Activated CD4-positive, CD25-positive, alpha-beta regulatory T cell treated with anti-CD3 and anti-CD28 coated beads, Interleukin-2, amount 50 U/mL, for 72 hours (primary cell): ENCODE results near the gene SHISAL2B.
"Not testable (repeated sequence)": the region's sequence is repeated elsewhere in the genome, so short reads cannot be mapped to it uniquely, and the experiment has no call there.

Experiments used
- DNase-seq: peaks from one replicate; pipeline ENCODE4 v3.0.0; 2021

Gene SHISAL2B

DNA sequence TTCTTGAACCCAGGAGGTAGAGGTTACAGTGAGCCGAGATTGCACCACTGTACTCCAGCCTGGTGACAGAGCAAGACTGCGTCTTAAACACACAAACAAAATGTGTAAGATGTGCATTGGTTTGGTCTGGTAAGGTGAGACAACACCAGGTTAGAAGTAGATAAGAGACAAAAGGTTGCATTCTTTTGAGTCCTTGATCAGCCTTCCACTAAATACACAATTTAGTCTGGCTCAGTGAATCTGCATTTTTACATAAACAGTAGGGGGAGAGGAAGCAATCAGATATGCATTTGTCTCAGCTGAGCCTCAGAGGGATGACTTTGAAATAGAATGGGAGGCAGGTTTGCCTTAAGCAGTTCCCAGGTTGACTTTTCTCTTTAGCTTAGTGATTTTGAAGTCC lies 15.8 kb downstream of the SHISAL2B start:
- not testable (repeated sequence) for DNase-seq

DNA sequence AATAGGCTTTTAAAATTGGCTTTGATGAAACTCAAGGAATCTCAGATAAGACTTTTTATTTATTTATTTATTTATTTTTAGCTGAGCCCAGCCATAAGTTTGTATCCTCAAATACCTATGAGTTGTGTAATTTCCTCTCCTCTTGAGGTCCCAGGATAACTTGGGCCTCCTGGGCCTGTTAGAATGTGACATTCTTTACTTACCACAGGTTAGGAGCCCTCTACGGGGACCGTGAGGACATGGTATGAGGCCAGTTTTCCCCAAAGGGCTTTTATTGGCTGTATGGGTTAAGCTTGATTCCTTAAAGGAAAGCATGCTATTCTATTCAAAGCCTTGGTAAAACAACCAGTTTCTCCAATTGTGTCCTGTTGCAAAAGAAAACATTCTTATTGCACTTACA lies 16.9 kb downstream of the SHISAL2B start:
- DNase-seq: no peak

DNA sequence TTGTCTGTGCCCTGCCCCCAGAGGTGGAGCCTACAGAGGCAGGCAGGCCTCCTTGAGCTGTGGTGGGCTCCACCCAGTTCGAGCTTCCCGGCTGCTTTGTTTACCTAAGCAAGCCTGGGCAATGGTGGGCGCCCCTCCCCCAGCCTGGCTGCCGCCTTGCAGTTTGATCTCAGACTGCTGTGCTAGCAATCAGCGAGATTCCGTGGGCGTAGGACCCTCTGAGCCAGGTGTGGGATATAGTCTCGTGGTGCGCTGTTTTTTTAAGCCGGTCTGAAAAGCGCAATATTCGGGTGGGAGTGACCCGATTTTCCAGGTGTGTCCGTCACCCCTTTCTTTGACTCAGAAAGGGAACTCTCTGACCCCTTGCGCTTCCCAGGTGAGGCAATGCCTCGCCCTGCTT lies 24.2 kb downstream of the SHISAL2B start:
- not testable (repeated sequence) for DNase-seq

GRCh38 chr5:64722588-64722987 lies 32.3 kb downstream of the SHISAL2B start:
- DNase-seq: no peak

- DNase-seq: no peak
Observed at GRCh38 chr5:64727150-64727549, 36.8 kb downstream of the SHISAL2B start.

DNA sequence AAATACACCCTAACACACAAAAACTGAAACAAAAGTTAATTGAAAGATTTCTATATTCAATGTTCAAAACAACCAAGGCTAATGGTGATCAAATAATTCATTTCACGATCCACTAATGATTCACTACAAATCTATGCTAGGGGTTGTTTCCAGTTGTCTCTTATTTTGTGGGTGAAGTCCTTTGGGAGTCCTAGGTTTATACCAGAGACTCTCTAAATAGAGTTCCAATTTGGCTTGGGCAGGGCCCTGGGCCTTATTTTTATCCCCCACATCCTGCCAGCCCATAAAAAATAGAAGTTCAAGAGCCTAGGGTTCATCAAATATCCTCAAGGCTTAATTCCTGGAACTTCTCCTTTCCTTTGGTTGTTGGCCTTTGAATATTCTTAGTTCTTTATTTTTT lies 52.1 kb downstream of the SHISAL2B start:
- no peak for DNase-seq

- no peak for DNase-seq
Observed at GRCh38 chr5:64742821-64743220, 52.5 kb downstream of the SHISAL2B start.

DNA sequence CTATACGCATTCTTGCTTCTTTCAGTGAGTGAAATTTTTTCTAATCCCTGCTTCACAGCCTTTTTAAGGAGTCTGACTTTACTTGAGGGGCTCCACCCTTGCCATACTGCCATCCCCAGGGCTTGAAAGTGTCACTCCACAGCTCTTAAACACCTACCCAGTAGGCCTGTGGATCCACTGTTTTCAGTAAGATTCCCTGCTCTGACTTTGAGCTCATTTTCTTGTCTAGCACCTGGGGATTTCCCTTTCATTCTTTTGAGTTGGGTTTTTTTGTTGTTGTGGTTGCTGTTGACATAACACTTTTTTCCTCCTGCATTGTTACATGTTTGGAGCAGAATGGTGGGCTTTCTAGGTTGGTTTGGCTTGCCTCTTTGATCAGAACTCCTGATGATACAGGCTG lies 54.6 kb downstream of the SHISAL2B start:
- no peak for DNase-seq

DNA sequence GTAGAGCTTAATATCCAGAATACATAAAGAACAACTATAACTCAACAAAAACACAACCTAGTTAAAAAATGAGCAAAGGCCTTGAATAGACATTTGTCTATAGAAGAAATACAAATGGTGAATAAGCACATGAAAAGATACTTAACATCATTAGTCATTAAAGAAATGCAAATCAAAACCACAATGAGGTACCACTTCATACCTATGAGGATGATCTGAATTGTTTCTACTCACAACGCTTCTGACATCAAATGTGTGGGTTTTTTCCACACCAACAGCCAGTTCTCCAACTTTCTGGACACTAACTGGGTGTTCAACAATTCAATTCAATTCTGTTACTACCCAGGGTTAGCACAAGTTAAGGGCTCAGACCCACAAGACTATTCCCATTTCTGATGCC lies 56.1 kb downstream of the SHISAL2B start:
- no peak for DNase-seq

- no peak for DNase-seq
Observed at GRCh38 chr5:64749385-64749784, 59.1 kb downstream of the SHISAL2B start.

DNA sequence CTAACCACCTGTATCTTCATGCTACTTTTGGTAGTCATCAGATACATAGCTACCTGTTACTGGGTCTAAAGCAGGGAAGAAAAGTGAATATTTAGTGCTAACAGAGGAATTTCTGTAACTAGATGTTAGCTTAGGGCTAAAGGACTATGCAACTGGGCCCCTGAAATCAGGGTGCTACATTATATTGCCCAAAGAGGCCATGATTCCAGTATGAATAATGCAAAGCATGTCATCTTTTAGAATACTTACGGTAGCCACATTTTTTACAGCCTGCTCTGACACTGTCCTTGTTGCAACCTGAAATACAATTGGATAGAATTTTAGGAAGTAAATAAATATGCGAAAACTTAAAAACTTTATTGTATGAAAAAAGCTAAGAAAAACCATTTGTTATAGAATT lies 63.8 kb downstream of the SHISAL2B start:
- DNase-seq: no peak

- DNase-seq: no peak
Observed at GRCh38 chr5:64758901-64759300, 68.6 kb downstream of the SHISAL2B start.

DNA sequence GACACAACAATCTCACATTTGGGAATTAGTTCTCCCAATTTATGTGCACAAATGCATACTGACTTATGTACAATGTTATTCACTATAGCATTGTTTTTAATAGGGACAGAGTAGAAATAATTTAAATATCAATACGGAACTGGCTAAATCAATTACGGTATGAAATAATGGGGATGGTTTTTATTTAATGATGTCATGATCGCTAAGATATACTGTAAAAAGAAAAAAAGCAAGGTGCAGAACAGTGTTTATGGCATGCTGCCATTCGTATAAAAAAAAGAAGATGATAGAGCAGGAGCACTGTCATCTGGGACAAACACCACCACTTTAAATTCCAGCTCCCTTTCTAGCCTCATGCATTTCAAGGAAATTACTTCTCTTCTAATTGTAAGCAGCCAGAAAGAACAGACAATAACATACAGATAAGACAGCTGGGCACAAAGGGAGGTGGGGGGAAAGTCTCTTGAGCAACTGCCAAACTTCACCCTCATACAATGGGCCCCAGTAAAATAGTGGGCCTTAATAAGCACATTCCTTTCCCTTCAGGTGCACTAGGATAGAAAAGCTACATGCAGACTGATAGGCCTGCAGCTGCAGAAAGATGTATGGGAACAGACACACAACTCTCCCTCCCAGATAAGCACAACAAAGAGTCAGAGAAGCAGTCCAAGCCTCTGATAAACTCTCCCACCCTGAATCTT lies 69.8 kb downstream of the SHISAL2B start:
- no peak for DNase-seq

- no peak for DNase-seq
Observed at GRCh38 chr5:64763948-64764503, 73.7 kb downstream of the SHISAL2B start.

GRCh38 chr5:64765804-64766504 lies 75.7 kb downstream of the SHISAL2B start:
- DNase-seq: no peak

- DNase-seq: no peak
Observed at GRCh38 chr5:64766941-64767340, 76.6 kb downstream of the SHISAL2B start.
